HG03139 (cell line): ENCODE data around the gene EIF2B2.
A peak's percentile ranks its signal among the peaks of the same experiment; 100 is the strongest.

ENCODE experiments used
- ATAC-seq: cut with Tn5 transposase; IDR thresholded peaks from one replicate; pipeline ENCODE4 v1.9.1; 2021; ENCODE audit not compliant: unreplicated experiment

The EIF2B2 gene

DNA sequence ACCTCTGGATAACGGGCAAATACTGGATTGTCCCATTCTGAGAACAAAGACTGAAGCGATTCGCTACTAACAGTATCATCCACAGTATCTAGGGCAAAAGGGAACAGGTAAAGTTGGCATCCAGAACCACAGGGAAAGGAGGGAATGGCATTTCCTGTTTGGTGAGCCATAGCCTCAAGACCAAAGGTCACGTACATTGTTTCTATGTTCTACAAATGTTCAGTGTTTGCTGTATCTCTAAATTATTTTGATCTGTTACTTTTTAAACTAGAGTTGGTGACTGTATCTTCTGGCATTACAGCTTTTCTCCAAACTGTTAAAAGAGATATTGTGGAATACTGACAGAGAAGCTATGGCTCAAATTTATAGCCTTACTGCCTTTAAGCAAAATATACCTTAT is 38.9 kb downstream of the EIF2B2 start:
- ATAC-seq, result no peak

DNA sequence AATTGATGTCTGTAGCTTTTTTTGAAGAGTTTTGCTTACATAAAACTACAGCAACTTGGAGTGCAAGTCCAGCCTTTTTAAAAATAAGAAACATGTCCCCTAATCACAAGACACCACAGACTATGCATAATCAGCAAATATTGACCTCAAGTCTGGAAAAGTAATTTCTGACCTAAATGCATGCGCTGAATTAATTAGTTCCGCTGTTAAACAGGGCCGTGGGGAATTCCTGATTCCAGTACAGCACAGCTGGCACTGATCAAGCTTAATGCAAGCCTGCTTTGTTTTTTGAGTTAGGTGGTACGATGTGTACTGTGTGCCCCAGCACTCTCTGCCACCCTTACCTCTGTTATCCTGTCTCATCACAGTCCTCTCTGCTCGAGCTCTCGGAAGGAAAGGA is 39.3 kb downstream of the EIF2B2 start:
- no peak for ATAC-seq

DNA sequence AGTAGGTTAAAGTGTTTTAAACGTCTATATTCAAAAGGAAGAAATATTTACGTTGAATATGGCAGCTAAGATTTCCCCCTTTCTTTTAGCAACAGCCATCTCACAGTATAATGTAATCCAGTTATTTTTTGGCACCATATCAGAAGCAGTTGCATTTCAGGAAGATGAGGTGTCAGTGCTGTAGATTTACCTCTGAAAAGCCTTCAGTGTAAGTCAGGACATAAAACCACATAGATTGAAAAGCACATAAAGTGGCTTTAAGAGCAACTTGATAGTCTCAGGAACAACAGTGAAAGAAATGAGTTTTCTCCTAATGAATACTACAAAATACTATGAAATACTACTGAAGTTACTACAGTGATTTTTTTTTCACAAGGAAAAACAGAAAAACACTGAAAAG is 41.6 kb downstream of the EIF2B2 start:
- no peak for ATAC-seq

DNA sequence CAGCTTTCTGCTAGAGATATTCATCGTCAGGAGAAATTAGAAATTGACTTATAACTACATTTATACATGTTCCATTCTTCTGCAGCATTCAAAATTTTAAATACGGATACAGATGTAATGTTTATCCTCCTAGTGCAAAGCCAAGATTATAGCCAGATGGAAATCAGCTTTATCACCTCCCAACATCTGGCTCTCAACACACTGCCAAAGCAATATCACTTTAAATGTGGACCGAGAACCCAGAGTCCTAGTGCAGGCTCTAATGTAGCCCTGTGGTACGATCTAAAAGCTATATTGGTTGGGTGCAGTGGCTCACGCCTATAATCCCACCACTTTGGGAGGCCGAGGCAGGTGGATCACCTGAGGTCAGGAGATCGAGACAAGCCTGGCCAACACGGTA is 42.0 kb downstream of the EIF2B2 start:
- no peak for ATAC-seq

DNA sequence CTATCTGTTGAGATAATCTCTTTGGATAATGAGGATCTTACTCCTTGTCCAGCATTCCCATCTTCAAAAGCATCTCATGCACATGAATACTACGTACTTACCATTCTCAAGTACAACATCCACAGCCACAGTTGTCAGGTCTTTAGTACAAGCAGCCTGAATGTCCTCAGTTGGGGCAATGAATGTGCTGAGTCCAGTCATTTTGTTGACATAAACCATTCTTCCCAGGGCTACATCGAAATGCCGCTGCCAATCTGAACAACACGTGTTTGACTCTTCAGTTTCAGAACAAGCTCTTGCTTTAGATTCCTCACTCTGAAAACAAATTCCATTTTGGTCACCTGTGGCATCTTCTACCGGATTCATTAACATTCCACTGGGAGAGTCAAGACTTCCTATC is 43.6 kb downstream of the EIF2B2 start:
- ATAC-seq, result no peak

DNA sequence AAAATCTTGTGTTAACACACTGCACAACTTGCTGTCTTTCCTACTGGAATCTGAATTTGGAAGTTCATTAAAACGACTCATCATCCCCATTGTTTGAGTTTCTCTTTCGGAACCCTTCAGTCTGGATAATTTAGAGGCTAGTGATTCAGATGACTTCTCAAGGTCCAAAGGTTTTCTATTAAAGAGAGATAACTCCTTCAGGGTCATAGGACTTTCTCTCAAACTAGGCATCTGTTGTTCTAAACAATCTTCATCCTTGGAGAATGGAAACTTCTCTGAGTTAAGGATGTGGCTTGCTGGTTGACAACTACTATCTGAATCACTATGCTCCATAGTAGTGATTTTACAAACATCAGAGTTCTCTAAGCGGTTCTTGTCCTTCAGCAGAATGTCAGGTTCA is 44.2 kb downstream of the EIF2B2 start:
- ATAC-seq, result no peak

DNA sequence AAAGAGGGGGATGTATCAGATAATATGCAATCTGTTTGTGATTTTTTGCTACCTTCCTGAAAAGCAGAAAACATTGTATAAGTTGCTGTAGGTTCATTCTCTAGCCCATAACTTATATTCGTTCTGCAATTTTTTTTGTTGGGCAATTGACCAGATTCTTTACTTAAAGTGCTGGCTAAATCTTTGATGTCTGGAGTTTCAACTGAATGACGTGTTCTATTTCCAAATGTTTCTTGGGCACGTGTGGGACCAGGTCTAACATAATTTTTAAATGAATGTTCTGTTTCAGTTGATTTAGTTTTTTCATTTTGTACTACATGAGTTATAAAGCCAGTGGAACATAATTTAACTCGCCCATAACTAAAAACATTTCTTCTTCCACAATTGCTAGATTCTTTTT is 44.8 kb downstream of the EIF2B2 start:
- no peak for ATAC-seq

DNA sequence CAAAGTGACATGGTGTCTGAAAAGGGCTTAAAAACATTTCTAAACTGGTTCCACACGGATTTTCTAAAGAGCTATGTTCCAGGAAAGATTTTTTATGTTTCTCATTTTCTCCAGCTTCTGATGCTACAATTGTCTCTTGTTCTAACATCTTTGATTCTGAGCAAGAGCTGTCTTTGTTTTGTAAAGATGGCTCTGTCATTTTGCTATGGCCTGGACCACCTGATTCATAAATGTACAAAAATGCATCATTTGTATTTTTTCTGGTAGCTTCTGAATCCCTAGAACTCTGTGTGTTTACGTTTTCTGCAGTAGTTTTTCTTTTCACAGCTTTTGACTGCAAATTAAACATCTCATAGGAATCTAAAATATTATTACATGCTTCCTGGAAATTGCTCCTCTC is 45.4 kb downstream of the EIF2B2 start:
- no peak for ATAC-seq

DNA sequence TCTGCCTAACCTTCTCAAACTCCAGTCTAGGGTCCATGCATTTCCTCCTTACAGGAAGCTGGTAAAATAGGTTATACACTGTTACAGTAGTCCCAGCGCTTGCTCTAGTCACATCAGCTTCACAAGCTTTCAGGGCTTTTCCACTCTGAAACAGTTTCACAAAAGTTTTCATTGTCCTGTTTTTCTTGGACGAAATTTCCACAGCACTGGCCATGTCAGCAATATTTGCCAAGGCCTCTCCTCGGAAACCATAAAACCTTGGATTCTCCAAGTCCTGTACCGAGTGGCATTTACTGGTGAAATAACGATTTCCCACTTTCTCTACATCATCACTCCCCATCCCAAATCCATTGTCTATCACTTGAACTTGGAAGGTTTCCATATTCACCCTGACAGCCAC is 46.4 kb downstream of the EIF2B2 start:
- ATAC-seq, result no peak

DNA sequence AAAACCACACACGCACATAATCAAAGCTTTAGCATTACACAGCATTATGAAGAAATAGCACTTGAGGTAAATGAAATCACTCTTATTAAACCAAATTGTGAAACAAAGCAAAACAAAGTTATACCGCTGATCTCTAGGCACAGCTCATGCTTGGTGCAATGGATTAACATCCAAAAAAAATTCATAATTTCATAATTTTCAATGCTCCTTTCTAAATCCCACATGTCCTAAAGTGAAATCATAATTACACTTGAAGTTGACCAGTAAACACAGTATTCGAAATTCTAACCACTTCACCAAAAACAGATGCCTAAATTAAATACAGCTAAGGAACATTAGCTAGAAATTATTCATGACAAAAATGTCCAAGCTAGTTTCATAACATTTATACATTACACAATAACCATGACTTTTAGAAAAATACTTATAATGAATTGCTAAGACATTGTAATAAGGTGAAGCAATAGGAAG is 47.0 kb downstream of the EIF2B2 start:
- ATAC-seq, result no peak

DNA sequence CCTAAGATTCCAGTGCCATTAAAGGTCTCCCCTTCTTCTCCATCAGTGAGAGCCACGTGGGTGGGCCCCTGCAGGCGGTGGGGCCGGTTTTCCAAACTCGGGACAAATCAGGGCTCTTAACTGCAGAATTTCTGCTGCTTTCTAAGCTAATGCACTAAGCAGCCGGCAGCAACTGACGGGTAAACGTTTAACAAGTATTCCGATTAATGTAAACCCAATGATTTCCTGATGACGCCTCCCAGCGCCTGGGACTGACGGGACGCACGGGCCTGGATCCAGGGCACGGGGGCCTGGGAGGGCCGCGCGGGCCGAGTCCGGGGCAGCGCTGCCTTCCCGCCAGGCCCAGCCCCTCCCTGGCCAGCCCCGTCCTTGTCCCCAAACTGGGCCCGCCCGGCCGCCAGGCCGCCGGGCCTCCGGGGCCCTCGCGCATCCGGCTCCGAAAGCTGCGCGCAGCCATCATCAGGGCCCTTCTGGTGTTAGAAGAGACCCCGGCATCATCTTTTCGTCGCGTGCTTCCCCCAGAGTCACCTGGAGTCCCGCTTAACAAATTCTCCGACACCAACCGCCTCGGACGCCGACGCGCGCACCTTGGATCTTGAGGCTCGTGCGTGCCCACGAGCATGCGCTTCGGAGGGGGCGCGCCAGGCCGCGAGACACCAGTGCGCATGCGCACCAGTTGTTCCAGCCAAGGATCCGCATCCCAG is 48.3 kb downstream of the EIF2B2 start, which contains the start of gene MLH3:
MLH3 (minus strand) TSS at position 616 of the 704 bp plus-strand sequence. CDS start 1,812 bp downstream, outside the sequence.
- peak; percentile 58 for ATAC-seq

DNA sequence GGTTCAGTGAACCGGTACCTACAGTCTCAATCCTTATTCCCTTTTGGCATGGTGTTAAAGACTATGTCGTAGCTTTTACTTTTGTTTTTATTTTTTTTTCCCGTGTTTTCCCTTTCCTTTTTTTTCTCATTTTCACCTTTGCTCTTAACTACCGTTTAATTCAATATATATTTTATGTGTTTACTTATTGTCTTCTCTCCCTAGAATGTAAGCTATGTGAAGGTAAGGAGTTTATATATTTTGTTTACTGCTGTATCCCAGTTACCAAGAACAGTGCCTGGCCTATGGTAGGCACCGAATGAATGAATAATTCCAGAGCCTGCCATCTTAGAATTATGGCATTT is 48.8 kb downstream of the EIF2B2 start:
- no peak for ATAC-seq

DNA sequence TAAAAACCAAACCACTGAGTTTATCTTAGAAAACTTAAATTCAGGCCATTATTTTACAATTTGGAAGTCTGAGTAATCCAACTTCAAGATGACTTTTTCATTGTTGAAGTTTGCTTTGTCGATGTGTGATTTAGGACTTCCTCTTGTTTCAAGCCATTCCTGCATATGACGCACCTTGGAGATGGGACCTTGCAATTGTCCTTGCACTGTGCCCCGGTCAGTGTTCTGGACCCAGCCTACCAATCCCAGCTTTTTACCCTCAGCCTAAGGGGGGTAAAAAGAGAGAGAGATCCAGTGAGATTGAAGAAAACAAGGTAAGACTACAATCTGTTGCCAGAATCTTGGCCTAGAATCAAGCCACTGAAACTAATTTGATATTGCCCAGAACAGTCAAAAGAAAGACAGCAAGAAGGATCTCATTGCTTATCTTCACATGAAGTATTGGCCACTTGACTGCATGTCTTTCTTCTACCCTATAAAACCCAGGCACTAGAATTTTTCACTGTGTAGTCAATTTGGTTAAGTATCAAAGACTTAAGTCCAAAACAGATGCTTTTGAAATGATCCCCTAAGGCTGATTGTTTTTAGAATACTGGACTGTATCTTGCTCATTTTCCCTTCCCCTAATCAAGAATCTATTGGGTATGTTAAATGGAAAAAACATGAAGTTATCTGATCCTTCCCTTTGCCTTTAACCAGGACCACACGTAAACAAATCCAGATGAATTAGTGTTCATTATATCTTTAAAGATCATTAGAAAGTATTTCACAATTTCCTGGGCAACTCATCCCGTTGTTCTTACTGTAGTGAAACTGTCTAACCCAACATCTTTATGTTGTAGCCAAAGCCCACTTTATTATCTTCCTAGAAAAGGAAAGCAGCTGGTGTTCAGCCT is 50.9 kb downstream of the EIF2B2 start:
- ATAC-seq, result no peak

DNA sequence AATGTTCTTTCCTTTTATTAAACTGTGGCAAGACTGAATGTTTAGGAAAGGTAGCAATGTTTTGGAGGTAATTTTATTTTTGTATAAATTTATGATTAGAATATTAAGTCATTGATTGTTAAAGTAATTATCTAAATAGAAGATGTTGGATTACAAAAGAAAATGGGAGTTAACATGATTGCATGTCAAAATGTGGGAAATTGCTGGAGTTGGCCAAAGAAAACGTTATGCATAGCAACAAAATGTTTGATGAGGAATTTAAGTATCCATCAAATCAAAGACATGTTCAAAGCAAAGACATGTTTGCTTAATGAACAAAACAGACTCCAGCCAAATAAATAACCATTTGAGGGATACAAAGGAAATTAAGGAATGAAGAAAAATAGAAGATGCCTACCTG is 51.7 kb downstream of the EIF2B2 start:
- no peak for ATAC-seq

DNA sequence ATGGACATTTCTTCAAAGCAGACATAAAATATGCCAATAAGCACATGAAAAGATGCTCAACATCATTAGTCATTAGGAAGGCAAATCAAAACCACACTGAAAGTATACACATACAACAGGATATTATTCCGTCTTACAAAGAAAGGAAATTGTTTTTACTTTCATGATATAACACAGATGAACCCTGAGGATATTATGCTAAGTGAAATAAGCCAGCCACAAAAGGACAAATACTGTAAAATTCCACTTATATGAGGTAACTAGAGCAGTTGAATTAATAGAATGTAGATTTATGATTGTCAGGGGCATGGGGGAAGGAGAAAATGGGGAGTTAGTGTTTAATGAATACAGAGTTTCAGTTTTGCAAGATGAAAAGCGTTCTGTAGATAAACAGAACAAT is 56.9 kb downstream of the EIF2B2 start:
- ATAC-seq, result no peak

DNA sequence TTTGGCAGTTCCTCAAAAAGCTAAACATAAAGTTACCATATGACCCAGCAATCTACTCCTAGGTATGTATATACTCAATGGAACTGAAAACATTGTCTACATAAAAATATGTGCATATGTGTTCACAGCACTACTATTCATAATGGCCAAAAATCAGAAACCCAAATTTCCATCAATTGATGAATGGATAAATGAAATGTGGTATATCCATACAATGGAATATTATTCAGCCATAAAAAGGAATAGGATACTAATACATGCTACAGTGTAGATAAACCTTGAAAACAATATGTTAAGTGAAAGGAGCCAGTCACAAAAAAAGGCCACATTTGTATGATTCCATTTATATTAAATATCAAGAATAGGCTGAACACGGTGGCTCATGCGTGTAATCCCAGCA is 57.7 kb downstream of the EIF2B2 start:
- no peak for ATAC-seq
